Stimulated activated CD4-positive, alpha-beta T cell treated with anti-CD3 and anti-CD28 coated beads, Interleukin-4, amount 100 ng/mL, for 24 hours (primary cell): Measurements from ENCODE around the gene ZNF239.
A peak's percentile ranks its signal among the peaks of the same experiment; 100 is the strongest.
"Not testable (repeated sequence)": the region's sequence is repeated elsewhere in the genome, so short reads cannot be mapped to it uniquely, and the experiment has no call there.

Experiments
- DNase-seq: peaks from one replicate; pipeline ENCODE4 v3.0.0-alpha.2; 2020

ZNF239 gene

DNA sequence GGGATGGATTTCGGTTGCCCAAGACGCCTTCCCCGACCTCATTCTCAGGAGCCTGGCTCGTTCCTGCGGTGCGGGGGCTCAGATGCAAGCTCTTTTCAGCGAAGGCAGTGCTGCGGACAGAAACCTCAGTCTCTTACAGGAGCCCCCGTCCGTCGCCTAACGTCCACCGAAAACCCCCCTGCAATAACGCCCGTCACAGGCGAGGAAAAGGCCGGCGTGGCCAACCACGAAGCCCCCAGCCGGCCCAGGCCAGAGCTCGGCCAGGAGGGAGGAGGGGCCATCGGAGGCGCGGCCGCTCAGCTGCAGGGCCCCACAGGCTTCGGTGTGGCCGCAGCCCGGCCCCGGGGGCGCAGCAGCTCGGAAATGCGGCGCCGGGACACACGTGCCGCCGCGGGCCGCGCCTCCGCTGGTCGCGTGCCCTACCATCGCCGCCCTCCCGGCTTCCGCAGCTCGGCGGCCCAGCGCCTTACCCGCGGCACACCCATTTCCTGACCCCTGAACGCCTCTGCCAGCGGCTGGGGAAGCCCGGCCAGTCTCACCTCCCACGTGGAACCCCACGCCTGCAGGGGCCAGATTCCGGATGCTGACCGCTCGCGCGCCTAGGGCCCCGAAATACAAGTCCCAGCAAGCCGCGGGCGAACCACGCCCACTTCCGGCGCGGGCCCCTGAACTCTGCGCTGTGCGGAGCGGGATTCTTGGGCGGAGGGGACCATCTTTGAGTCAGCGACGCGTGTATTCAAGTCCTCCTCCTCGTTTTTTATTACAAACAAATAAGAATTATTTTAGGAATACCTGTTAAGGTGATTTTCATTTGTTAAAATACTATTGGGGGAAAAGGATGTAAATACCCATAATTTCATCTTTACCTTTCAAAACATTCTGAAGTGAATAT, at the start of gene ZNF239:
TSS of gene ZNF239 (minus strand) at position 616 of the 892 bp plus-strand sequence. CDS start 16,537 bp downstream, outside the sequence.
- DNase-seq = peak; percentile 86

DNA sequence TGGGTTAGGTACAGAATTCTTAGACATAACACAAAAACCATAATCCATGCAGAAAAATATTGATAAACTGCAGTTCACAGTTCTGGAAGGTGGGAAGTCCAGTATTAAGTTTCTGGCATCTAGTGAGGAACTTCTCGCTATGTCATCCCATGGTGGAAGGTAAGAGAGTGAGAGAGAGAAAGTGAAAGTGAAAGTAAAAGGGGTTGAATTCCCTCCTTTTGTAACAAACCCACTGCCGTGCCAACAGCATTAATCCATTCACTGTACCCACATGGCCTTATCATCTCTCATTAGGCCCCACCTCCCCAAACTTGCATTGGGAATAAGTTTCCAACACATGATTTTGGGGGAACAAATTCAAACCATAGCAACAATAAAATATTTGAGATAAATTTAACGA, 48.9 kb upstream of the ZNF239 start:
- DNase-seq = no peak

DNA sequence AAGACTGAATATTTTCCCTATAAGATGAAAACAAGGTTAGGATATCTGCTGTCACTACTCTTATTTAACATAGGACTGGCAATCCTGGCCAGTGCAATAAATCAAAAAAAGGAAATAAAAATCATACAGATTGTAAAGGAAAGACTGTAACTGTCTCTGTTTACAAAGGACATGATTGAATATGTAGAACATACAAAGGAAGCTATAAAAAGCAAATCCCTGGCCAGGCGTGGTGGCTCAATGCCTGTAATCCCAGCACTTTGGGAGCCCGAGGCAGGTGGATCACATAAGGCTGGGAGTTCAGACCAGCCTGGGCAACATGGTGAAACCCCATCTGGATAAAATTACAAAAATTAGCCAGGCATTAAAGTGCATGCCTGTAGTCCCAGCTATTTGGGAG, 47.6 kb upstream of the ZNF239 start:
- DNase-seq = no peak

DNA sequence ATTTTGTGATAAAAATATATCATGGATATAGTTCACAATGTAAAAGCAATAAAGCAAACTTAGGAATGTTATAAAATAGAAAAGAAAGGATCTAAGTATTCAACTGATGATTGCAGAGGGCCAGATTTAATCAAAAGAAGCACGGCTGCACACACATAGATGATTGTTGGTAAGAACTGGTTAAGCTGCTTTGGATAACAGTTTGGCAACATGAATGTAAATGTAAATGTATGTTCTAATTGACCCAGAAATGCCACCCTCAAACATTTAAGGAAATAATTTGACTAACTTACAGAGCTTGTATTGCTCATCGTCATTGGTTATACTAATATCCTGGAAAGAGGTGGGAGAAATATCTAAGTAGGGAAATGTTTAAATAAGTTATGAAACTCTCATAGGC, 45.0 kb upstream of the ZNF239 start:
- no peak for DNase-seq

DNA sequence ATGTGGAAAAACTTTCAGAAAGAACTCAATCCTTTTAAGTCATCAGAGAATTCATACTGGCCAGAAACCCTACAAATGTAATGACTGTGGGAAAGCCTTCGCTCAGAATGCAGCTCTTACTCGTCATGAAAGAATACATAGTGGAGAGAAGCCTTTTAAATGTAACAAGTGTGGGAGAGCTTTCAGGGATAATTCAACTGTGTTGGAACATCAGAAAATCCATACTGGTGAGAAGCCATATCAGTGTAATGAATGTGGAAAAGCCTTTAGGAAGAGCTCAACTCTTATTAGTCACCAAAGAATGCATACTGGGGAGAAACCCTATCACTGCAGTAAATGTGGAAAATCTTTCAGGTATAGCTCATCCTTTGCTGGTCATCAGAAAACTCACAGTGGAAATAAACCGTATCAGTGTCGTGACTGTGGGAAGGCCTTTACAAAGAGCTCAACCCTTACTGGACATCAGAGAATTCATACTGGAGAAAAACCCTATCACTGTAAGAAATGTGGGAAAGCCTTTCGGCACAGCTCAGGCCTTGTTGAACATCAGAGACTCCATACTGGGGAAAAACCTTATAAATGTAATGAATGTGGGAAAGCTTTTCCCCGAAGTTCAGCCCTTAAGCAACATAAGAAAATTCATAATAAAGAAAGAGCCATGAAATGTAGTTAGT, 42.4 kb upstream of the ZNF239 start:
- DNase-seq = no peak

DNA sequence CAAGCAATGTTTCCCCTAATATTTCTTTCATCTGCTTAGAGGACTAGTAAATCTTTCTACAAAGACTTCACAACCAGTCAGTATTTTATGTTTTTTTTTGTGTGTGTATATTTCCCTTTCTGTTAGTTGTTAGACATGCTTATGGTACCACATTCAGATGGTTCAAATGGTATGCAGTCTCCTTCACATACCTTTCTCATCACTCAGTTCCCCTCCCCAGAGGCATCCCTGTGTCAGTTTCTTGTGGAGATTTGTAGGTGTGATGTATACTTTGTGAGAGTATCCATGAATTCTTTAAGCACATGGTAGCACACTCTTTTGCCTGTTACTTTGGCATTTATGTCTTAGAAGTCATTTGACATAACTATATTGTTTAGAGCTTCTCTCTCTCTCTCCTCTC, 36.2 kb upstream of the ZNF239 start:
- DNase-seq = no peak

DNA sequence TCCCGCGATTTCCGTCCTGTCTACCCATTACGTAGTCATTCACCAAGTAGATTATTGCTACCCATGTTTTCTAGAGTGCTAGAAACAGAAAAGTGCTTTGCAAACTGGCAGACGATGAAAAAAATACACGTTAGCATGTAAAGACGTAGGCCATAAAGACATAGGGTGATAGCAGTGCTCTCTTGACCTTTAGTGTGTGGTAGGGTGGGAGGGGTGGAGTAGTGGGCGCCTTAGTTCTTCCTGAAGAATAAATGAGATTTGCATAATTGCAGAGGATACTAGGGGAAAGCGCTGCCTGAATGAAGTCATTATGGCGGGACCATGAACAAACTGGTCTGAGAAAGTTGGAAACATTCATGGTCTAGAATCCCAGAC, 32.8 kb upstream of the ZNF239 start:
- DNase-seq = no peak

DNA sequence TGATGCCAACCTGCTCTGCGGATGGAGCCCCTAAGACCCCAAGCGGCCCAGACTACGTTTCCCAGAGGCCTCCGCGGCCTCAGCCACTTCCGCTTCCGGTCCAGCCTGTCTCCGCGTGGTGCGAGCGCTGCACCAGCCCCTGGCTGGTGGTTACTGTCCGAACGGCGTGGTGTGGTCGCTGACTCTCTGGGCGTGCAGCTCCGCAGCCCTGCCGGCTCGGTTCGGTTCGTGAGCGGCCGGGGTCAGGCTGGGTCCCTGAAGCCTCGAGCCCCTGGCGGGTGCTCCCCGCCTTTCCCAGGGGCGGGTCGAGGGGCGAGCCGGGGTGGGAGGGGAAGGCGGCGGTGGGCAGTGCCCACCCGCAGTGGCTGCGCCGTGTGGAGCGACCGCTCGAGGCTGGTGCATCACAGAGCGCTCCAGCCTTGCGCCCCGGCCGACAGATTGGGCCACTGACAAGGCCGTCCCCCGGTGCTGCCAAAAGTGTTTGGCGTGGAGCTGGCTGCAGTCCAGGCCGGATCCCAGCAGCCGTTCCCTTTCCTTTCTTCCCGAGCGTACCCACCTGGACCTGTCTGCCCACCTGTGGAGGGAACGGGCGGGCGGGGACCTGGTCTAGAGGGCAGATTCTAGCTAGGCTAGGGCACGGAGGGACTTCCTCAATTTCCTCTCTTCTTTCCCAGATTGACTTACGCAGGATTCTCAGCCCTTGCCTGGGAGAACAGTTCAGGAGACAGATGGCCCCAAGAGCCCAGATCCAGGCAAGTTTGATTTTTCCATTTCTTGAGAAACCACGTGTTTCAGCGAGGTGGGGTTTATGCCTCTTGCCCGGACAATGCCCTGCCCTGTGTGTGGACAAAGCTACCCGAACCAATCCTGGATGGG, 32.1 kb upstream of the ZNF239 start, which contains the start of gene ZNF485:
TSS of gene ZNF485 (plus strand) at position 116 of the 876 bp plus-strand sequence. CDS start at position 729, 613 bp downstream.
- DNase-seq = peak; percentile 73

DNA sequence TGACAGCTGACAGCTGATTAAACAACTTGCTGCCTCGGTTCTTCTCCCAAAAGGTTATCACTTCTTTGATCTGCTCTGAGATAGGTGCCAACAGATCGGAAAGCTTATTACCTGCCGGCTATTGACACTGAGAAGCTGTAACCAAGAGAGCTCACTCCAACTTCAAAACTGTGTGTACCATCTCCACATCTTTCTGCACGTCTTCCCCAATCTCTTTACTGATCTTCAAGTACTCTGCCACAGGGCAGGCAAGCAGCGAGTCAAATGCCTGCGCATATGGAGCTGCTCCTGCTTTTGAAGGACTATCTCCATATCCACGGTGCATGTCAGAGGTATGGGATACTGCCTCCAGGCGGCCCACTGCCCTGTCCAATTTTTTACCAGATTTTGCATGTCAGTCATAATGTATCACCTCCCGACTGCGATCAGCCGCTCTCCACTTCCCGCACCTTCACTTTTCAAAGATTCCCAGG, 31.5 kb upstream of the ZNF239 start:
- no peak for DNase-seq

DNA sequence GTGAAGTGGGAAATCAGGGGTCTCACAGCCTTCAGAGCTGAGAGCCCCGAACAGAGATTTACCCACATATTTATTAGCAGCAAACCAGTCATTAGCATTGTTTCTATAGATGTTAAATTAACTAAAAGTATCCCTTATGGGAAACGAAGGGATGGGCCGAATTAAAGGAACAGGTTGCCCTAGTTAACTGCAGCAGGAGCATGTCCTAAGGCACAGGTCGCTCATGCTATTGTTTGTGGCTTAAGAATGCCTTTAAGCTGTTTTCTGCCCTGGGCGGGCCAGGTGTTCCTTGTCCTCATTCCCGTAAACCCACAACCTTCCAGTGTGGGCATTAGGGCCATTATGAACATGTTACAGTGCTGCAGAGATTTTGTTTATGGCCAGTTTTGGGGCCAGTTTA, 27.2 kb upstream of the ZNF239 start:
- DNase-seq = not testable (repeated sequence)

DNA sequence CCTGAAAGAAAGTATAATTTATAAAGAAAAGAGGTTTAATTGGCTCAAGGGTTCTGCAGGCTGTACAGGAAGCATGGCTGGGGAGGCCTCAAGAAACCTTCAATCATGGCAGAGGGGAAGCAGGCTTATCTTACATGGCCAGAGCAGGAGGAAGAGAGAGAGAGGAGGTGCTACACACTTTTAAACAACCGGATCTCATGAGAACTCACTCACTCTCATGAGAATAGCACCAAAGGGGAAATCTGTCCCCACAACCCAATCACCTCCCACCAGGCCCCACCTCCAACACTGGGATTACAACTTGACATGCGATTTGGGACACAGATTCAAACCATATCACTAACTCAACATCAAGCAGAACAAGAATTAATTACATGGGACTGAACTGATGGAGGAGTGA, 24.9 kb upstream of the ZNF239 start:
- no peak for DNase-seq

DNA sequence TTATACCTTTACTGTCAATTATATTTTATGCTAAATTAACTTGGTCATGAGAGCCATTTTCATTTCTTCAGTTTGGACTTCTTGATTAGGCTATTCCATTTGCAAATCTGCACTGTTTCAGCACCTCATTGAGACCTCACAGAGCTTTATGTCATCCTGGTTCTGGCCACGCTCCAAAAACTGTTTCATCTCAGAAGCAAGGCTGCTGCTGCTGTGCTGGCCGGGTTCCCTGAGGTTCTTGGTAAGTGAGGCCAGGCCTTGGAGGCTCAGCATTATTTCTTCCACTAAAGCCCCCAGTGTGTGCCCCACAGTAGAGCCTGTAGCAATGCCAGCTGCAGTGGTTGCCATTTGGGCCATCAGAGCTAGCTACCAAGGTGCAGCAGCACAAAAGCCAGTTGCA, 24.0 kb upstream of the ZNF239 start:
- DNase-seq = no peak

DNA sequence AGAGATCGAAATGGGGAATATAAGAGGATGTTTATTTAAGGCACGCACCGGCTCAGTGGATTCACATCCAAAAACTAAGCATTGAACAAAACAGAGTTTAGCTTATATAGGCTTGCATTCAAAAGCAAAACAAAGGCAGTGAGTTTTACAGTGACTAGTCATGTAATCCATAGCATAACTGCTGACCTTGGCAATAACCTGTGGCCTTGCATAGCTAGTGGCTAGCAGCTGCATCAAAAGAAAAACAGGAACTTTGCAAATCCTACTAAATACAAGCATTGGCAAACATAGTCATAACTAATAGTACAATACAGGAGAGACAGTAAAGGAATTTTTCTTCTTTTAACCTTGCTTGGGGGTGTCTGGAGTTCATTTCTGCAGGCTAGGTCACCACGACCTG, 22.1 kb upstream of the ZNF239 start:
- DNase-seq = no peak

DNA sequence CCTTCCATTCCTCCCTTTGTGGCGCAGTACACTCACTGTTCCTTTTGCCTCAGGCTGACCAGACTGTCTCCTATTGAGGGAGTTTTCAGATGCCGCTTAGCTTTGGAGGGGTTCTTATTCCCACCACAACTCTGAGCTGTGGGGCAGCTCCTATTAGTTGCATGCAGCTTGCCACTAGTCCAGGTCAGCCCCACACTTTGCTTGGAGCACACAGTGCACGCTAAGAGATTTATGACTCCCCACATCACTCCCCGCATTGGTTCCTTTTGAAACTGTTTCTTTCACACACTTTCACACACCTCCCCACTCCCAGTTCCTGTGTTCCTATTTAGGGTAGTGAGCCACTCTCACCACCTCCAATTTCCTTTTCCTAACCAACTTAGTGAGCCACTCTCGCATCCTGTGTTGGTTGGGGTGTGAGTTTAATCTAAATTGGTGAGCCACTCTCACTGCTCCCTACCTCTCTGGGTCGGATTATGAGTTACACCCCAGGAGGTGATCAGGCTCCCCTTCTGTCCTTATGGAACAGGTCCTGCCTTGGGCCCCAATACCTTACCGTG, 21.4 kb upstream of the ZNF239 start:
- peak; percentile 52 for DNase-seq

DNA sequence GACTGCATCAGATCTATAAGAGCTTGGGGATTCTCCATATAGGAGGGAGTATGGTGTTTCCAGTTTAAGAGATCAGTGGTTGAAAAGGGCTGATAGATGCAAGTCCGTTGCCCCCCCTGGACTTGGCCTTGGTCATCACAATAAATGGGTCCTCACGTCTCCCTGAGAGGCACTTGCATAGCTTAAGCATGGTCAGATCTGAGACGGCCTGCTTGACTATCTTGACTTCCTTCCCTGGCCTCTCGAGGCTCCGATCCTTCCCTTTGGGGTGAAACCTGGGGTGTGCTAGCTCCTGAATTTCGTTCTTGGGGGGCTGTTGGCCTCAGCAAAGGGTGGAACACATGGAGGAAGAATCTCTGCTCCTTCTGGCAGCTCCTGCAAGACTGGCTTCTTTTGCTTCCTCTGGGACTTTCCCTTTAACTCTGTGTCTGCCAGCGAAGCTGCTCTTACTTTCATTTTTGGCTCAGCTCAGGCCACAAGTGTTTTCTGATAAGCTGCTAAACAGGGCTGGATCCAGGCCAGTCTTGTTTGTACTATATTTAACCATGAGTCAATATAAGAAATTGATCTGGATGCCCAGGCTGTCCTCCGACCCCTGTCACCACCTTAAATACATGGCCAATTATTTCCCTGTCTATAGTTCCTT, 20.7 kb upstream of the ZNF239 start:
- peak; percentile 39 for DNase-seq

DNA sequence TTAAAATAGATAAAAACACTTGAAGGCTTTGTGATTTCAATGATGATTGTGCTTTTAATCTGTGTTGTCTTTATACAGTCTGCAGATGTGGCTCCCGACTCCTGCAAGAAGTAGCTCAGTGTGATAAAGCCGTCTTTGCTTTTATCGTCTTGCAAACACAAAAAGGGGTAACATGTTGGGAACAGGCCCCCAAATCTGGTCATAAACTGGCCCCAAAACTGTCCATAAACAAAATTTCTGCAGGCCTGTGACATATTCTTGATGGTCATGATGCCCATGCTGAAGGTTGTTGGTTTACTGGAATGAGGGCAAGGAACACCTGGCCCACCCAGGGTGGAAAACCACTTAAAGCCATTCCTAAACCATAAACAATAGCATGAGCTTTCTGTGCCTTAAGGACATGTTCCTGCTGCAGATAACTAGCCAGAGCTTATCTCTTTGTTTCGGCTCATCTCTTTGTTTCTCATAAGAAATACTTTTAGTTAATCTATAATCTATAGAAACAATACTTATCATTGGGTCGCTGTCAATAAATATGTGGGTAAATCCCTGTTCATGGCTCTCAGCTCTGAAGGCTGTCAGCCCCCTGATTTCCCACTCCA, 17.0 kb upstream of the ZNF239 start:
- no peak for DNase-seq

DNA sequence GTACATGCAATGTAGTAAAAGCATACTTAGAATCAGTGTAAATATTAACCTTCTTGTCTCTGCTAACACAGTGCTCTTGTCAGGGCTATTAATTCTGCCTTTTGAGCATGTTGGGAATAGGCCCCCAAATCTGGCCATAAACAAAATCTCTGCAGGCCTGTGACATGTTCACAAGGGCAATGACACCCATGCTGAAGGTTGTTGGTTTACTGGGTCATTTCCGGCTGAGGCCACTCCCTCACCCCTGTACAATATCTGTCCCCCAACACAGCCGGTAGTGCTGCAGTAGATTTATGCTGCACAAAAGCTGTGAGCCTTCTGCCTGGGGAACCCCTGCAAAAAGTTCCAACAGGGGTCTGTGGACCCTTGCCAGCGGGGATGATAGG, 12.3 kb upstream of the ZNF239 start:
- not testable (repeated sequence) for DNase-seq

DNA sequence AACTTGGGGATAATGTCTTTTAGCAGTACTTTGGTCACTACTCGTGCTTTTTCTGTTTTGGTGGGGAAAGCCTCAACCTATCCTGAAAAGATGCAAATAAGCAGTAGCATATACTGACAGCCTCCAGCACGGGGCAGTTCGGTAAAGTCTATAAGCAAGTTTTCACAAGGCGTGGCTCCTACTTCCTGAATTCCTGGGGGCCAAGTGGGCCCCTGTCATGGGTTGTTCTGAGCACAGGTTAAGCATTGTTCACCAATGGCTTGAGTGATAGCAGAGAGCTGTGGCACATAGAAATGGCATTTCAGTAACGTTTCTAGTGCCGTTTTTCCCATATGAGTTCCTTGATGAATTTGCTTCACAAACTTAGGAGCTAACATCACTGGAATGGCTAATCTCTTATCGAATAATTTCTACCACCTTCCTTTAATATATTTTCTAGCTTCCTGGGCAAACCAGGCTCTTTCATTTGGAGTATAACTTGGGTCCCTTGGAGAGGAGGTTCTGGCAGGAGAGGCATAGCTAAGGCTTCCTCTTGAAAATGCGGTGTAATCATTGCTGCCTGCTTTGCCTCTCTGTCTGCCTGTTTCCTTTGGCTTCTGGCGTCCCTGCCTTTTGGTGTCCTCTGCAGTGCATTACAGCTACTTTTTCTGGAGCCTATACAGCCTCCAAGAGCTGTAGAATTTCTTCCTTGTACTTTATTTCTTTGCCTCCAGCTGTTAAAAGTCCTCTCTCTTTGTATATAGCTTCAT, 11.7 kb upstream of the ZNF239 start:
- no peak for DNase-seq

DNA sequence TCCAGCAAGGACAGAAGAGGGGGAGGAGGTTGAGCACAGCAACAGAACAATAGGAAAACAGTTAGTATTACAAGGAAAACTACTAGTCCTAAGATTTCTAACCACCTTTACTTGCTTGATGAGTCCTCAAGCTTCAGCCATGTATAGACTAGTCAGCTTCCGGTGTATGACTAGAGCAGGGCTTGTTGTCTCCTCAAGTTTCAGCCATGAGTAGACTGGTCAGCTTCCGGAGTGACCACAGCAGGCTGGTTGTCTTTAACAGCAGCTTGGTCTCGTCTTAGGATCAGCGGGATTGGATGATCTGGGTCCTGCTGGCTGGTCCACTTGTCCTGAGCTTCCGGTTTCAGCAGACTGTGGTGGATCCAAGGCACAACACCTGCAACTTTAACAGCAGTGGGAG, 10.6 kb upstream of the ZNF239 start:
- no peak for DNase-seq

DNA sequence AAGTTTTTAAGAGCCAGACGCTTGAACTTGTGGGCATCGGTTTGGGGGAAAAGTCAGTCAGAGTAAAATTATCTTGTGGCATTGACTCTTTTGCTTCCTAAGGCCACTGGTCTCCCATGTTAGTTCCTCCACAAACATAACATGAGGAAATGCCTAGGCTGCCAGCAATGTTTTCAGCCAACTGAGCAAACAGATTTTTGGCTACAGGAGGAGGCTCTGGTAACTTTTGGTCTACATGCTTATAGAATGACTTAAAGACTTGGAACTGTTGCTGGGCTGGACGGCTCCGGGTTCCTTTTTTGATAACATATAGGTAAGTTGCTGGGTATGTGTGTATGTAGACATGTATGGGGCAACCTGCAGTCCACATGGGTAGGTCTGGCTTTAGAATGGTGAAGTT, 9.6 kb upstream of the ZNF239 start:
- no peak for DNase-seq

DNA sequence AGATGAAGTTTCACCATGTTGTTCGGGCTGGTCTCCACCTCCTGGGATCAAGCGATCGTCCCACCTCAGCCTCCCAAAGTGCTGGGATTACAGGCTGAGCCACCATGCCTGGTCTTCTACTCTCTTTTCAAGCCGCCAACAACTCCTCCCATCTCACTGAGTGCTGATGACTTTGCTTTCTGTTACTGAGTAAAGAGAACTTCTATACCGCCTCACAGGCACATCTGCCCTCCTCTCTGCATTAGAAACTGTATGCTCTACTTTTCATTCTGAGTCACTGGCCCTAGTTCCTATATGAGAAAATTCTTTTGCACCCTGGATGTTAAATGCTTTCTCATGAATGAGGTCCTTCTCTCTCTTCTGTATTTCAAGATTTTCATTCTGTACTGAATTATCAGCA, 2.2 kb upstream of the ZNF239 start:
- no peak for DNase-seq
